Measurements from ENCODE around the gene FAM47A.

- TF ChIP-seq CTCF (IDR thresholded peaks at IDR 0.05) (no peak), POLR2A (IDR thresholded peaks at IDR 0.05) (no peak)
Observed at GRCh38 chrX:34130501-34130900, 1.6 kb downstream of the FAM47A start.
